CD4-positive, alpha-beta T cell (primary cell): ENCODE measurements around the gene OR8K3. TPM values are rescaled to one million over a fixed set of nuclear protein-coding genes. Genes with fewer than 3 reads are reported as not detected.

Experiments used
- ATAC-seq: fragments of 200-7000 bp; cut with Tn5 transposase; one replicate; pipeline ENCODE4 v1.10.0; 2022; ENCODE audit warnings: mild to moderate bottlenecking; ENCODE audit not compliant: poor library complexity
- CTCF ChIA-PET: fragments of 350-600 bp; sonication (Branson Sonifier 250); formaldehyde crosslinking; loops from one replicate; lab custom pipeline; 2021; ENCODE audit warnings: antibody characterized with exemption, inconsistent platforms; lab: Charles Lee
- POLR2A ChIA-PET: fragments of 350-600 bp; sonication (Branson Sonifier 250); formaldehyde crosslinking; loops from one replicate; lab custom pipeline; 2021; ENCODE audit warnings: antibody characterized with exemption, inconsistent platforms; lab: Charles Lee
- DNase-seq, 14 experiments: peaks; one replicate each; pipeline ENCODE4 v3.0.0-alpha.2; 2013 to 2020; ENCODE audit warnings: mixed read lengths in 2 of 14
- H3K27ac ChIP-seq, 2 donors: one replicate each; pipeline versions ENCODE4 v1.5.1 to v1.7.0; 2013; ENCODE audit warnings: low read length in 2 of 2, low read depth in 1 of 2, mild to moderate bottlenecking in 1 of 2
- H3K27me3 ChIP-seq, 2 experiments: 1 replicate in 1 of 2; 2 replicates in 1 of 2; pipeline versions ENCODE4 v1.6.1 to v1.7.0; 2013; ENCODE audit warnings: low read length in 2 of 2, control low read depth in 1 of 2, mild to moderate bottlenecking in 1 of 2, moderate library complexity in 1 of 2; ENCODE audit not compliant: insufficient read depth in 2 of 2, control insufficient read depth in 1 of 2
- H3K36me3 ChIP-seq: one replicate; pipeline ENCODE4 v1.6.1; 2013; ENCODE audit warnings: low read length, control low read depth; ENCODE audit not compliant: insufficient read depth
- H3K4me1 ChIP-seq: one replicate; pipeline ENCODE4 v1.6.1; 2013; ENCODE audit warnings: low read length, control low read depth; ENCODE audit not compliant: insufficient read depth
- H3K4me3 ChIP-seq: one replicate; pipeline ENCODE4 v1.5.1; 2013; ENCODE audit warnings: mild to moderate bottlenecking, low read length, moderate library complexity
- H3K9me3 ChIP-seq, 2 experiments: 1 replicate in 1 of 2; 2 replicates in 1 of 2; pipeline versions ENCODE4 v1.6.1 to v1.7.0; 2013; ENCODE audit warnings: low read length in 2 of 2, mild to moderate bottlenecking in 2 of 2, control low read depth in 1 of 2, moderate library complexity in 1 of 2; ENCODE audit not compliant: control insufficient read depth in 1 of 2, insufficient read depth in 1 of 2
- H3K27ac Mint-ChIP-seq: one replicate; pipeline ENCODE4 v1.8.0; 2020; ENCODE audit warnings: mixed read lengths
- H3K27me3 Mint-ChIP-seq: one replicate; pipeline ENCODE4 v1.8.0; 2021; ENCODE audit warnings: mixed read lengths
- H3K36me3 Mint-ChIP-seq: one replicate; pipeline ENCODE4 v1.8.0; 2021; ENCODE audit warnings: low read depth, mixed read lengths
- H3K4me1 Mint-ChIP-seq: one replicate; pipeline ENCODE4 v1.8.0; 2021; ENCODE audit warnings: low read depth, mixed read lengths
- H3K4me3 Mint-ChIP-seq: one replicate; pipeline ENCODE4 v1.8.0; 2020; ENCODE audit warnings: mild to moderate bottlenecking, mixed read lengths
- H3K9me3 Mint-ChIP-seq: one replicate; pipeline ENCODE4 v1.8.0; 2020; ENCODE audit warnings: mixed read lengths
- CTCF ChIP-seq: fragments of 200-600 bp; IDR thresholded peaks from one replicate; pipeline ENCODE4 v1.8.0; 2022; ENCODE audit warnings: antibody characterized with exemption, mild to moderate bottlenecking
- intact Hi-C, 2 experiments: fragments of 100-400 bp; cut with DNase I in 1 of 2; cut with micrococcal nuclease in 1 of 2; formaldehyde crosslinking; loops; one replicate each; pipeline versions ENCODE4 v1.15.1 to v1.9.0; 2023 to 2025; cut with DNase I, micrococcal nuclease
- total RNA-seq, 174 experiments: library from RNA in 2 of 174; stranded (reverse) in 2 of 174; gene quantifications; one replicate each; pipeline ENCODE4 v1.2.3 and lab custom pipeline; 2021 to 2026

Gene OR8K3
- total RNA-seq, 2 experiments from 2014 or later, result not detected

GRCh38 chr11:56331861-56332491 lies 17.0 kb downstream of the OR8K3 start:
- Histone ChIP-seq H3K9me3 (peaks cover 0 to 17% of the 10 kb centered on the region in 2 experiments), H3K27me3 (no peaks in the 10 kb centered on the region), H3K36me3 (no peaks in the 10 kb centered on the region), H3K27ac (no peak overlapping the region), H3K4me1 (no peaks in the 10 kb centered on the region), H3K4me3 (no peak overlapping the region)
- TF ChIP-seq CTCF, result no peak
- ChIA-PET POLR2A (no interaction called here), CTCF (no interaction called here)
- Mint-ChIP-seq H3K36me3 (no peaks in the 10 kb centered on the region), H3K27me3 (no peaks in the 10 kb centered on the region), H3K27ac (no peak overlapping the region), H3K4me3 (no peak overlapping the region), H3K4me1 (no peaks in the 10 kb centered on the region), H3K9me3 (peaks cover 6% of the 10 kb centered on the region)
- no peak for ATAC-seq
- peak in 1 of 14 experiments; percentile 10 for DNase-seq
- intact Hi-C loops, result no loop called here

- no peaks in the 10 kb centered on the region for H3K36me3 Mint-ChIP-seq
- TF ChIP-seq CTCF, result no peak
- CTCF ChIA-PET, result no interaction called here
Measured at GRCh38 chr11:56333156-56333555, 18.2 kb downstream of the OR8K3 start.

GRCh38 chr11:56340289-56340688 lies 25.3 kb downstream of the OR8K3 start:
- TF ChIP-seq CTCF, result no peak
- no peak overlapping the region for H3K27ac ChIP-seq
- intact Hi-C loops, result no loop called here
- no peak overlapping the region for H3K4me3 ChIP-seq
- CTCF ChIA-PET, result no interaction called here
- H3K36me3 ChIP-seq, result no peaks in the 10 kb centered on the region
- POLR2A ChIA-PET, result no interaction called here
- ATAC-seq (no peak), DNase-seq (no peak)
- H3K4me1 ChIP-seq, result no peaks in the 10 kb centered on the region
- H3K36me3 Mint-ChIP-seq, result no peaks in the 10 kb centered on the region
- peaks cover 11% of the 10 kb centered on the region for H3K9me3 Mint-ChIP-seq
- H3K4me1 Mint-ChIP-seq, result no peaks in the 10 kb centered on the region
- no peak overlapping the region for H3K27ac Mint-ChIP-seq
- no peaks in the 10 kb centered on the region for H3K27me3 ChIP-seq
- H3K4me3 Mint-ChIP-seq, result no peak overlapping the region
- H3K9me3 ChIP-seq, result peaks cover 0 to 6% of the 10 kb centered on the region in 2 experiments
- no peaks in the 10 kb centered on the region for H3K27me3 Mint-ChIP-seq

More at GRCh38 chr11:56333156-56333555, 18.2 kb downstream of the OR8K3 start:
- DNase-seq, result no peak
- no peaks in the 10 kb centered on the region for H3K36me3 ChIP-seq
- no peak overlapping the region for H3K27ac ChIP-seq
- POLR2A ChIA-PET, result no interaction called here
- Mint-ChIP-seq H3K27me3 (no peaks in the 10 kb centered on the region), H3K27ac (no peak overlapping the region), H3K9me3 (peaks cover 6% of the 10 kb centered on the region), H3K4me3 (no peak overlapping the region), H3K4me1 (no peaks in the 10 kb centered on the region)
- H3K4me3 ChIP-seq, result no peak overlapping the region
- intact Hi-C loops, result no loop called here
- ATAC-seq, result no peak
- no peaks in the 10 kb centered on the region for H3K27me3 ChIP-seq
- H3K9me3 ChIP-seq, result peaks cover 0 to 13% of the 10 kb centered on the region in 2 experiments
- no peaks in the 10 kb centered on the region for H3K4me1 ChIP-seq
